GM21786 (cell line): ENCODE data around the gene ADGRL3.

Source experiments
- ATAC-seq: cut with Tn5 transposase; IDR thresholded peaks from one replicate; pipeline ENCODE4 v1.9.1; 2021; ENCODE audit not compliant: unreplicated experiment

Gene ADGRL3

DNA sequence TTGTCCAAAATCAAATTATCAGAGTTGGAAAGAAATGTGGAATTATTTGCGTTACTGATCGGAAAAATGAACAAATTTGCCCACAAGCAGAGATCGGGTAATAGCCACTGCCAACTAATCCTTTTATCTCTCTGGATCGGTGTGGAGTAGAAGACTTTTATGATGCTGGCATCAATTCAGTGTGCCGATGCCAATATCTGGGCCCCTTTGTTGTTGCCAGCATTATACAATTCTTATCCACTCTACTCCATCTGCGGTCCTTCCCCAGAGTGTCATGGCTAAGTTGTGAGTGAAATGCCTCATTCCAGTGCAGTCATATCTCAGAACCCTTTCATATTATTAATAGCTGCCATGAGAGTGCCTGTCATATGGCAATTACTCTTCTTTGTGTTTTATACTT, 660.2 kb downstream of the ADGRL3 start:
- no peak for ATAC-seq

DNA sequence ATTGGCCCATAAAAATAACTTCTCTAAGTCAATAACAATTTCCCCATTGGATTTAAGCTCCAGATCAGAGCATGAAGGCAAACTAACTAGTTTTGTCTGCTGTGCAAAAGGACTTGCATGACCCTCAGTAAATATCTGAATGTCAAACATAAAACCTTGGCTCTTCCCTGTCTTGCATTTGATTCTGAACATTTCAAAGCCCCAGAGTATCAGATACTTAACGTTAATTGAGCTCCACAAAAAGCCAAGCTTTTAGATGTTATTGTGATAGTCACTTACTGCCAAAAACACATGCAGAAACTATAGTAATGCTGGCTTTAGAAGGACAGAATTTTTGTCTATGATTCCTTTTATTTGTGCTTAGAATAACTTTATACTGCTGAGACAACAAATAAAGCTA, 664.2 kb downstream of the ADGRL3 start:
- ATAC-seq: no peak

DNA sequence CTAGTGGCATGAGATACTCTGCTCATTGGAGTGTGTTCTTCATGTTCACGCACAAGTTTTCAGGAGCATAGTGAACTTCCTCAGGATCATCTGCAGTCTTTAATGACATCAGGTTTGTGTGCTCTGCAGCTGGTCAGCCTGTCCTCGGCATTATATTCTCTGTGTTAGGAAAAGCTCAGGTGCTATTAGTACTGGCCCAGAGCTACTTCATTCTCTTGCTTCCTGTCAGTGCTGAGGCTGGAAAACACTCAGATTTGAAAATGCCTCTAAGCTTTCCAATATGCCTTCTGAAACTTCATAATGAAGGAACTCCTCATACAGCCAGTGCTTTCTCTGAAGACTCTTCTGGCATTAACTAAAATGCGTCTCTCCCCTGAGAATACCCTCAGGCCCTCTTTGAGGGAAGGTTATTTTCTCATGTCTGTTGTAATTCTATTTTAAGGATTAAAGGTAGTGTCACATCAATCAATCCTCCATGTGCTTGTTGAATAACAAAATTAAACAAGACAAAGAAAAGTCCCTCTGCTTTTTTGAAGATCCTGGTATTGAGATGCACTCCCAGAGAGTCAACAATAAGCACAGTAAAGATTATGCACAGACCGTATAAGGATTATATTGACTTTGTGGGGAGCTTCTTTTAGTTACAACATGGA, 666.4 kb downstream of the ADGRL3 start:
- no peak for ATAC-seq

DNA sequence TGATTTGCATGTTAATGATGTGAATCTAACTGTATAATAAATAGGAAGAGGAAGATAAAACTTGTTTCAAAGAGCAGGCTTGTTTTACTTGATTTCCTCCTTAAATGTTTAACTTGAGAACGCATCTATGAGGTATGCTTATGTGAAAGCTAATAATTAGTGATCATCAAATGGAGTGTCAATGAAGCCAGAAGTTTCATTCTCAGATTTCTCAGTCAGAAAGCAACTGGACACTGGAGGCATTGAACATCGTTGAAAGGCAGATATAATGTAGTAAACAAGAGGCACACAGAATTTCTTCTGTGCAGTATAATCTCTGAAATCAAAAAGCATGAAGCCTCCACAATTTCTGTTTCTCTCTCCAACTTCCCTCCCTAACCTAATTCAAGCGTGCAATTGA, 672.9 kb downstream of the ADGRL3 start:
- no peak for ATAC-seq

DNA sequence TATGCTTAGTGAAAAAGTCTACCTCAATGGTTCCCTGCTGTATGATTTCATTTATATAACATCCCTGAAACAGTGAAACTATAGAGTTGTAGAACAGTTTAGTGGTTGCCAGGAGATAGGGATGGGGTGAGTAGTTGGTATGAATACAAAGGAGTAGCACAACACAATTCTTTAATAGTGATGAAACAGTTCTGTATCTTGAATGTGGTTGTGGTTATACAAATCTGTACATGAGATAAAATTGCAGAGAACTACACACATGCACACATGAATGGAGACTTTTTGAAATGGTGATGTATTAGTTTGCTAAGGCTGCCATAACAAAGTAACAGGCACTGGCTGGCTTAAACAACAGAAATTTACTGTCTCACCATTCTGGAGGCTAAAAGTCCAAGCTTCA, 677.1 kb downstream of the ADGRL3 start:
- ATAC-seq: no peak

DNA sequence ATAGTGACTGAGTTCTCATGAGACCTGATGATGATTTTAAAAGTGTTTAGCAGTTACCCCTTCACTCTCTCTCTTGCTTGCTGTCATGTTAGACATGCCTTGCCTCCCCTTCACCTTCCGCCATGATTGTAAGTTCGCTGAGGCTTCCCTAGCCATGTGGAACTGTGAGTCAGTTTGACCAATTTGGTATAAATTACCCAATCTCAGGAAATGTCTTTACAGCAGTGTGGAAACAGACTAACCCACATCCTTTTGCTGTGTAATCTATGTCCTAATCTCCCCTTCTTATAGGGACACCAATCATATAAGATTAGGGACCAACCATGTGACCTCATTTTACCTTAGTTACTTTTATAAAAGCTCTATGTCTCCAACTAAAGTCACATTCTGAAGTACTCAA, 677.8 kb downstream of the ADGRL3 start:
- no peak for ATAC-seq

DNA sequence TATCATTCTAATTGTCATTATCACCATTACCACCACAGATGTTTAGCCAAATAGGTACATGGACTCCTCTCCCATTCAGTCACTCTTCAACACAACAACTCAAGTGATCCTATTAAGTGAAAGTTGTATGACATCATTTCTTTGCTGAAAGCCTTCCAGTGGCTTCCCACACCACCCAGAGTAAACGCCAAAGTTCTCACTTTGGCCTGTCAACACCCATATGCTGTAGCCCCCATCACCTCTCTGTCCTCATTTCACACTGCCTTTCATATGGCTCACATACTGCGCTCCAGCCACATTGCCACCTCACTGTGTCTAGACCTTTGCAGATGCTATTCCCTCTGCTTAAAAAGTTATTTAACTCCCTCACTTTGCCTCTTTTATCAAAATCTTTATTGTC, 682.3 kb downstream of the ADGRL3 start:
- no peak for ATAC-seq

DNA sequence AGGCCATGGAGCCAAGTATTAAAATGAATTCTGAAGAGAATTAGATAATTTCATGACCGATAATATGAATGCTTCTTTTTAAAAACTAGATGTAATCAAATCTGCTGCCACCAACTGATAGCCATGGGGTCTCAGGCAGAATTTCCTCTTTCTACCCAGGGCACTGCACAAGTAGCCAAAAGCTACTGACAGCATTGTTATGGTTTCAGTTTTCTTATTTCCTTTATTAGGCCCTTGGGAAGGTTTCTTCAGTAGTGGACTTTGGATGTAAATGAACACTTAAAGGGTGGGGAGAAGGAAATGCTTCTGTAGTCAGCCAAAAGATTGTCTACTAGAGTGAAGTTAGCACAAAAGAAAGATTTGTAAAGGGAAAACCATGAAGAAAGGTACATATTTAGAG, 686.0 kb downstream of the ADGRL3 start:
- ATAC-seq: no peak

DNA sequence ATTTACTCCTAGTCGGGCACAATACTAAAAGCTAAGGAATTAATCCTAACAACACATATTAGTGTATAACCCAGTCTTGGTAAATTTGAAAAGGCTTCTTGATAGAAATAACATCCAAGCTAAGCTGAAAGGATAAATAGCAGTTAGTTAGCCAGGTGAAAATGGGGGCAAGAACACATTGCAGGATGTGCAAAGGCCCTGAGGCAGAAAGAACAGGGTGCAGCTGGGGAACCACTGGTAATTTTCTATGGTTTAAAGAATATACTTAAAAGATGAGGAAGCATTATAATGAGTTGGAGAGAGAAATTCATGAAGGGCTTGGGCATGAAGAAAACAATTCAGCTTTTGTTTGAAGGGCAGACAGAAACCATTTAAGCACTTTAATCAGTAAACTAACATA, 689.0 kb downstream of the ADGRL3 start:
- no peak for ATAC-seq

DNA sequence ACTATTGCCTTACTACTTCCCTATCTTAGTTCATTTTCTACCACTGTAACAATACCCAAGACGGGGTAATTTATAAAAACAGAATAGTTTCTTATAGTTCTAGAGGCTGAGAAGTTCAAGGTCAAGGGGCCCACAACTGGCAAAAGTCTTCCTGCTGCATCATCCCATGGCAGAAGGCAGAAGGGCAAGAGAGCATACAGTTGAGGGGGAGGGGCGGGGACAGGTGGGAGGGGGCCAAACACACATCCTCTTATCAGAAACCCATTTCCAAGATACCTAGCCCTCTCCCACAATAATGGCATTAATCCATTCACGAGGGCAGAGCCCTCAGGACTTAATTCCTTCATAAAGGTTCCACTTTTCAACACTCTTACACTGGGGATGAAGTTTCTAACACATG, 690.2 kb downstream of the ADGRL3 start:
- no peak for ATAC-seq

DNA sequence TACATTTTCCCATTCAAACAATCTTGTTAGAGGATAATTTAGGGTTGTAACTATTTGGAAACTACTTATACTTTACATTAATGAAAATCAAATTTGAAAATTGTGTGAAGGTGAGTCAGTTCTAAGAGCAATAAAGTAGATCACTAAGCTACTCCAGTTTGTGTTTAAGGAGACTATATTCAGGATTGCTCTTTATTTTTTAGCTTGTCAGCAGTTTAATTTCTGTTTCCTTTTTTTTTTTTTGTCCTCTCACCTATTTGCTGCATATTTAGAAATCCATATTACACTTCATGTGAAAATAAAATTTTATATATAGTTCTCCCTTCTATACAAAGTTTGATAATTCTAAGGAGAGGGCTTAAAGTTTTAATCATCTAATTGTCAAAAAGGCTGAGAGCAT, 691.8 kb downstream of the ADGRL3 start:
- ATAC-seq: no peak

DNA sequence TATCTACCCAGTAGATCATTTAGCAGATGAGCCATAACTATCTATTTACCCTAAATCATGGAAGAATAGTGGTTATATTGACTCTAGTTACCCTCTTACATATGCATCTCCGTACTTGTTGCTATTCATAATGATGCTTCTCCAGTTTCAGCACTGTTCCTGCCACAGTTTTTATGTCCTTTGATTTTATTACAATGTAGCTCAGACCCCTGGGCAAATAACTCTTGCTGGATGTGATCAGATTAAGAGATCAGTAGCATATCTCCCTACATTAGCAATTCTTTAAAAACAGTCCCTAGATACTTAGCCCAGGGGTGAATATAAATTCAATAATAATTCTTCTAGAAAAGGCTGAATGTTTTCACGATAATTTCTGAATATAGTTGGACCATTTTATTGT, 696.5 kb downstream of the ADGRL3 start:
- no peak for ATAC-seq

DNA sequence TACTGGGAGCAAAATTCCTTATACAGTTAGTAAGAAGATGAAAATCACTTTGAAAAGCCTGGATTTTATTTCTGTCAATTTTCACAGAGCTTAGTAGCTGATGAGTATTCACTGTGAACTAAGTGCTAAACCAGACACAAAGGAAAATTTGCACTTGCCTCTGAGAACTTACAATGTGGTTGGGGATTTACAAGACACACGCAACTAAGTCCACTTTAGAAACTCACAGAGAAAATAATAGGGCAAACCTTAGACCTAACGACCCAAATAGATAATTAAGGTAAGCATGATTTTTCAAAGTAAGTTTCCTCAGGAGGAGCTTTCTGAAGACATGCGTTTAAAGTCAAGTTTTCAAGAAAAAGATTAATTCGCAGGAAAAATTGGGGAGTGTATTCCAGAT, 708.9 kb downstream of the ADGRL3 start:
- ATAC-seq: no peak

DNA sequence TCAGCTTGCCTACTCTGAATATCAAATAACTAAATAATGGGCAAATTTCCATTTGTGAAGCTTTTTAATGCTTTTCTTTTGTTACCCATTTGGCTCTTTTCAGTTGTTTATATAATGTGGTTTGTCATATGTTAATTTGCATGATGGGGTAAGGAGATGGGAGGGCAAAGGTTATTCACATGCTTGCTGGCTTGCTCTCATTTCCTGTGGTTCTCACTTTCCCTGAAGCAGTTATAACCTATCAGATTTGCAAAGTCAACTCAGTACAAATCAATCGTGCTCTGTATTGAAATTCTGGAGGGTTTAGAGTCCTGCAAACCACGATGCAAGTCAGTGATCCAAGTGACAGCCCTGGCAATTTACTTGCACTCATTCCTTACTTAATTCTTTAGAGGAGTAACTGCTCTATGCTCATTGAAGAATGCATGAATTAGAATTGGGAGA, 711.2 kb downstream of the ADGRL3 start:
- no peak for ATAC-seq

DNA sequence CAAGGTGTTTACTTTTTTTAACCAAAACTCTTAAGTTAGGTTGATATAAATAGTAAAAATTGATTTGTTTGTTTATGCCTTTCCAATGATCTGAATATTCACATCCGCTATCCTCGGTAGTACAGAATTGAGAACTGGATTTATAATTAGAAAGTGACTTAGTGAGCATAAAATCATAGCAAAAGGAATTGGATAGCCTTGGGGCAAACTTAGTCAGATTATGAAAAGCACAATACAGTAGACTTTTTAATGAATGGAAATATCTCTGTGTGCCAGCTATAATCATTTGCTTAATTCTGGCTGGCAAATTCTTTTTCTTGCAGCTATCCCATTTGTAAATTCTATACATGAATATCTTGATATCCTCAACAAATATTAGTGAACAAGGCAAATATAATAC, 713.5 kb downstream of the ADGRL3 start:
- no peak for ATAC-seq

DNA sequence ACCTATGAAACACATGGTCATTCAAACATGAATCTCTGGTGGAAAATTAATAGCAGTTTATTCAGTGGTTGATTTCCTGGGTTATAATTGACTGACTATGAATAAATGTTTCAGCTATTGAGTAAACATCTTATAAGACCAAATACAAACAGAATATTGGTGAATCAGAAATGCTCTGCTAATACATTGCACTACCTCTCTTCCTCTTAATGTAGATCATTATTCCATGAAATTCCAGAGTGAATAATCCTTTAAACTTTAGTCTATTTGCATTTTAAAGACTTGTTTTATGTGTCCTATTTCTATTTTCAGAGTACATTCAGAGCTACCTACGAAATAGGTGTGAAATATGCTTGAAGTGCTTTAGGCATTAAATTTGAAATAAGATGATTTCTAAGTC, 715.4 kb downstream of the ADGRL3 start:
- ATAC-seq: no peak

DNA sequence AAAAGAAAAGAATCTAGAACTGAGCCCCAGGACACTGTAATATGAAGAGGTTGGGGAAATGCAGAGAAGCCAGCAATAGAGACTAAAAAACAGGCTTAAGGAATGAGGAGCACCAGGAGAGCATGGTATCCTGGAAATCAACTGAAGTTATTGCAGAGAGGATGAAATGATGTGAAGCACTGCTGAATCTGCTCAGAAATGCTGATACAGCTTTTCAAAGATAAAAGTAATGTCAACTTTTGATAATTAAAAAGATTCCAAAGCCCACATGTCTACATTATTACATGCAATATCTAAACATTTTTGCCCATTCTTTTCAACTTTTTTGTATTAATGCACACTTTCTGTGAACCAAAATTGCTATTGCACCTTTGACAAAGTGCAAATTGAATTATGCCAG, 718.4 kb downstream of the ADGRL3 start:
- ATAC-seq: no peak

DNA sequence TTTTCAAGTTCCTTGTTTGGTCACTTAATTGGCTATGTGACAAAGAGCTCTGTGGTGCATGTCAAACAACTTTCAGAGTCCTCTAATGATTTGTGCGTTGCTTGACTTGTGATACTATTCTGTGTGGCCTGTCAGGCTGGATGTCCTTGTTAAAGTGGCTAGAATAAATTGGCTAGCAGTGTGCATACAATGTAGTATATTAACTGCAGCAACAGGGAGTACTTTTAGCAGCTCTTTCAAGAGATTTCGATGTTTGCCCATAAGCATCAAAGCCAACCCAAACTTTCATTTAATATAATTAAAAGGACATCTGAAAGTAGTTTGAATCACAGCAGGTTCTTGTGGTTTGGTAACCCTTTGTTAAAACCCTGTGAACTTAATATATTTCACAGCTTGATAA, 718.9 kb downstream of the ADGRL3 start:
- ATAC-seq: no peak

DNA sequence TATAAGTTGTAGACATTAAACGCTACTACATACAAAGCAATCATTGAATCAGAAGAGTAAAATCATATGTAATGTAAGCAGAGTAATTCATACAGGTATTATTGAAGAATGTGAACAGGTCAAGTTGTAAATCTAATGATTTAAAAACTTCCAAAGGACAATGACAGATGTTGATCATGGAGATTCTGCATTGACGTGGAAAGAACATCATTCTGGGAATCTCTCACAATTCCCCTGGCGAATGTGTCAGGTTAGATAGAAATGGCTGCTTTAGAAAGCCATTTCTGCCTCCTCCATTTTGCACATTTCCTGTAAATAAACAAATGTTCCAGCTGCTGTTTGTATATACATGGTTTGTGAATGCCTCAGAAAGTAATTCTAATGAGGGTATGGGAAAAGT, 719.4 kb downstream of the ADGRL3 start:
- no peak for ATAC-seq

DNA sequence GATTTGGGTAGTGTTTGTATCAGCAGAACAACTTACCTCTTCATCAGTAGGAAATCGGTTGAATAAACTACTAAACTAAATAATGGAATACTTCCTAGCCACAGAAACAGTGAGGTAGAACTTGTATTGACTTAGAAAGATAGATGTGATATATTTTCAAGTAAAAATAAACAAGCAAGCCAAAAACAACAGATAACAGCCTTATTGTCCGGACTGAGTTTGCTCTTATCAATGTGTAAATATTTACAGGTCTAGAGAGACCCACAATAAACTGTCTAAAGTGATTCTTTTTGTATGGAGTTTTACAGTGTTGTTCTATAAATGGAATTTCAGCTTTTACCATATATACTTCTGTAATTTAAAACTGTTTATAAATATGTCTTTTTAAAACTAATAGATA, 721.8 kb downstream of the ADGRL3 start:
- no peak for ATAC-seq

DNA sequence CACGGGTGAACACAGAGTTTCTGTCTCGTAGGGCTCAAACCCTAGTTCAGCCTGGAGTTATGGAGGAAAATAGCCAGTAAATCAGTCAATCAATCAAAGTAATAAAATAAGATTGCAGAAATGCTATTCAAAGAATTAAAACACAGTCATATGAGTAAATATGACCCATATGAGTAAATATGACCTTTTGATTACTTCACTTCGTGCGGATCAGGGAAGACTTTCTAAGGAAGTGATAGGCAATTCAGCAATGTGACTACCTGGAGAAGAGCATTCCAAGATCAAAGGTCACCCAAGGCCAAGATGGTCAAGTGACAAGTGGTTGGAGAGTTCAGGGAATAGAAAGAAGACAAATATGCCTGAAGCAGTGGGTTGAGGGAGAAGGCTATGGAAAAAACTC, 722.6 kb downstream of the ADGRL3 start:
- ATAC-seq: no peak

DNA sequence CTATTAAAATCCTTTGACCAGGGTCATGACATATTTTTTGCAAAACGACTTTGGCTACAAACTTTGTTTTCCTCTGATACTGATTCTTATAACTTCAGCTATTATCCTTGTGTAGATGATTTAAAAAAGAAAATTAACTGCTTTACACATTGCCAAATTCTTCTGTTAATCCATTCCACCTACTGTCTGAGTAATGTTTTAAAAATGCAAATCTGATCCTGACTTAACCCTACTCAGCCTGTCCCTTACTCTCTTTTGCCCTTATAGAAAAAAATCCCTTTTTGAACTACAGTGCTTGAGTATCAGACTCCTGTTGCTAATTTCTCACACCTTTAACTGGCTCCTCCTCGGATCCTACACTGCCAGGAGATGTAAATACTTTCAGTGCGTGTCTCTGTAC, 723.1 kb downstream of the ADGRL3 start:
- no peak for ATAC-seq

DNA sequence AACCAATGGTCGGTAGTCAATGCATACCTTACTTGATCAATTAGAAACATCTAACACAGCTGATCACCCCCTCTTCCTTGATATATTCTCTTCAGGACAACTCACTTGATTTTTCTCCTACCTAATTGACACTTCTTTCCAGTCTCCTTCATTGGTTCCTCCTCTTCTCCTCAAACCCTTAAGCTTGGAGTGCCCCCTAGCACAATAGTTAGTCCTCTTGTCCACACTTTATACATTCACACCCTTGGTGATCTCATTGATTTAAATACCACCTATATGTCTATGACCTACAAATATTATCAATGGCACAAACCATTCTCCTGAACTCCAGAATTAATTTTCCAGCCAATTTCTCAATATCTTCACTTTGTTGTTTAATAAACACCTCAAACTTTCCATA, 724.0 kb downstream of the ADGRL3 start:
- no peak for ATAC-seq

DNA sequence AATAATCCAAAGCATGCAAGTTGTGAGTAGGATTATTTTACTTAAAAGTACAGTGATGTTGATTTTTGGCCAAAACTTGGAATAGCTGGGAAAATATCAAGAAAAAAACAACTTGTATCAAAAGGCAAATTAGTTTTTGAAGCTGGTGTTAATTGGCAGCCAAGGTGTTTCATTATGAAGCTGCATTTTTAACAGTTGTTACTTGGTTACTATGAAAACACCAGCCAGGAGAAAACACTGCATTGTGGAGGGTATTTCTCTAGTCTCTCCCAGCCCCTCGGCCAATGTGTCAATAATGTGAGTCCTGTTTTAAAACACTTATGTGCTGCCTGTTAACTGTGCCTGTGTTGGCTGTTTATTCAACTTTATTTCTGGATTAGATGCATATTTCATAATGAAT, 733.4 kb downstream of the ADGRL3 start:
- ATAC-seq: no peak
